ENCODE measurements around the gene EEIG2.

The EEIG2 gene

DNA sequence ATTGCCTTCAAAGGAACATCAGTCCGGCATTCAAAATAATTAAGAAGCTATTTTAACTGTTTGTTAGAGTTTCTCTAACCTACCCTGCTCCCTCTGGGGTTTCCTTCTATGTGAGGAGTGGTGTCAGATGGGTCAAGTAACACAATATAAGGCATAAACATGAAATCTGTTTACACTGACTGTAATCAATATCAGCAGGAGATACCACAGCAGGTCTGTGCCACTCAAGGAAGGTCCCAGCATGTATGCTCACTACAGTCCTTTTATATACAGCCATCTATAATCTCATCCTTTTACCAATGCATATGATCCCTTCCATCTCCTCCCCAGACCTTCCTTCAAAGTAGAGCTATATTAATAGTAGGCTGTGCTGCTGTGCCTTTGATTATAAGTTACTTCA lies 25.4 kb downstream of the EEIG2 start:
- no peak for DNase-seq

DNA sequence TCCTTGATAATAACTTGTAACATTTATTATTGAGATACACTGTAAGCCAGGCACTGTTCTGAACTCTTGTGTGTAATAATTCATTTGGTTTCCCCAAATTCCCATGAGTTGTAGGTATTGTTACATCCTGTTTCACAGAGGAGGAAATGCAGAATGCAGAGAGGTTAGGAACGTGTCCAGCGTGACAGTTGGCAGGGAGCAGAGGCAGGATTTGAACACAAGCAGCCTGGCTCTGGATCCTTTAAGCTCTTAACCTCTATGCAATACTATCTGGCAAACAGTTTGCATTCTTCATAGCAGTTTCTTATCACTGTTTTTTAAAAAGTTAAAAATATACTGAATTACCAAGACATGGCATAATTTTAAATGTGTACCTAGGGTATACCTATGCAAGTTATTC lies 30.5 kb downstream of the EEIG2 start:
- DNase-seq, result no peak

DNA sequence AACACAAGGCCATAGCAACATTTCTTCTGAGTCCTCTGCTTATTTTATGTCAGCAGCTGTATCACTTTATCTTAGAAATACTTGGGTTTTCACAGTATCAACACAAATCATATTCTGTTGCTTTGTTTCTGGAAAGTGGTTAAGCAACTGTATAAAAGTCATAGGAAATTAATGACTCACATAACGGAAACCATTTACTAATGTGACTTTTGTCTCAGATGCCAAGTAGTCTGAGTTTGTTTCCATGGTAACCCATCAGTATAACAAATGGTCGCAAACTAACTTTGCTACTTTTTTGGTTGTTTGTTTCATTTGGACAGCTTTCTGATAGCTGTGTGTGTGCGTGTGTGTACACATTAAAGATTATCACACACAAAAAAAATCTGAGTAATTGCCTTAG lies 31.1 kb downstream of the EEIG2 start:
- DNase-seq, result peak; percentile 90

DNA sequence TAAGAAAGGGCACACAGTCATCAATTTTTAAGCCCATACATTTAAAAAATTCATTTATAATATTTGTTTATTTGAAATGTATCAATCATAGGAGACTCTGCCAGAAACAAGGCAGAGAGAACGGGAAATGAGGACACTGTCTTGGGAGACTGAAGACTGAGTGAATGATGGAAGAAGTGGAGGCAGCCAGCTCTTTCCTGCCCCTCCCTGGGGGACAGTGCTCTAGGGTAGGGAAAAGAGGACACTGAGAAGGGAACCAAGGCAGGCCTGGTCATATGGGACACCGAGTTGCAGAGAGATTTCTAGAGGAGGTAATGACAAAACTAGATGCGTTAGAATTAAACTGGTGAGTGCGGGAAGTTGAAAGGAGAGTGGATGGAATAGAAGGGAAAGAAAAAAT lies 31.6 kb downstream of the EEIG2 start:
- DNase-seq, result no peak

DNA sequence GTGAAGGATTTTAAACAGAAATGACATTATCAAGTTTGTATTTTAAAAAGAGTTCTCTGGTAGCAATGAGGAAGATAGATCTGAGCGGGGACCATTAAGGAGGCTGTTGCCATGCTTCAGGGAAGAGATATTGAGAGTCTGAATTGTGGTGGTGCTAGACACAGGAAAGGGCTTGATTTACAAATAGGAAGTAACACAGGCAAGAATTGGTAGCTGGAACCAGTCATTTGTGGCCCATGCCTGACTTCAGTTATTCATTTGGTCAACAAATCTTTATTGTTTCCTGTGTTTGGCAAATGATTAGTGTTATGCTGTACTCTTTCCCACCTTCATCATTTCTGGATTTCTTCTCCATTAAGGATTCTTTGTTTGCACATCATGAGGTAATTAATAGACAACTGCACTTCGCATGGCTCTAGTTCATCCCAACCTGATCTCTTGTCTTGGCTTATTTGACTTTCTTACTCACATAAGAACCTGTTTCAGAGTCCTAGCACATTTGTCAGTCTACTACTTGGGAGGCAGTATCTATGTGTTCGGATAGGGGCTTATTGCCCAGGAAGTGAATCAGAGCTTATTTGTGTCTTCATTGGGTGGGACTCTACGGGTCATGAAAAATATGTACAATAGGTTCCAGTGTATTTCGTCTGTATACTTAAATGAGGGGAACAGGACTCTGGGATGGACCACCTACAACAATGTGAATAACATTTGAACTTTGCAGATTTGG lies 32.3 kb downstream of the EEIG2 start:
- peak; percentile 52 for DNase-seq

DNA sequence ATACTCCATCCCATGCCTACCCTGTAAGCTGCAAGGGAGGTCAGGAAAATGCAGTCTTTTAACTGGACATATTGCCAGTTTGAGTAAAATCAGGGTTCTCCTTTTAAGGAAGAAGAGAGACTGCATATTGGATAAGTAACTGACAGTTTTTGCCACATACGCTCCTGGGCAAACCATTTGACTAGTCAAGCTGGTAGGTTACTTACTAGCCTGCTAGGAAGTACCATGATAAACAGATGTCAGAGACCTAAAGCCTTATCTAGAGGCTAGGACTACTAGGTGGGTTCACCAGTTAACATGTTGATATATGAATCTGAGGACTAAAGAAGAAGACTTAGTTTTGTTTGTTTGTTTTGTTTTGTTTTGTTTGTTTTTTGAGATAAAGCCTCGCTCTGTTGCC lies 33.5 kb downstream of the EEIG2 start:
- no peak for DNase-seq

DNA sequence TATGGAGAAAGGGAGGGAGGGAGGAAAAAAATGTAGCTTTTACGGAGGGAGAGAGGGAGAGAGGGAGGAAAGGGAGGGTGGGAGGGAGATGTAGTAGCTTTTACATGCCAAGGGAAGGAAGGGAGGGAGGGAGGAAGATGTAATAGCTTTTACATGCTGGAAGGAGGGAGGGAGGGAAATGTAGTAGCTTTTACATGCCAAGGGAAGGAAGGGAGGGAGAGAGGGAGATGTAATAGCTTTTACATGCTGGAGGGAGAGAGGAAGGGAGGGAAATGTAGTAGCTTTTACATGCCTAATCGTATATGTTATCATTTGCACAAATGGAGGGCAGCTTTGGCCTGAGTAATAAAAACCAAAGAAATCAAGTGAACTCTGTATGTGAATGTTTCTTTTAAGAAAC lies 35.6 kb downstream of the EEIG2 start:
- DNase-seq, result peak; percentile 22

DNA sequence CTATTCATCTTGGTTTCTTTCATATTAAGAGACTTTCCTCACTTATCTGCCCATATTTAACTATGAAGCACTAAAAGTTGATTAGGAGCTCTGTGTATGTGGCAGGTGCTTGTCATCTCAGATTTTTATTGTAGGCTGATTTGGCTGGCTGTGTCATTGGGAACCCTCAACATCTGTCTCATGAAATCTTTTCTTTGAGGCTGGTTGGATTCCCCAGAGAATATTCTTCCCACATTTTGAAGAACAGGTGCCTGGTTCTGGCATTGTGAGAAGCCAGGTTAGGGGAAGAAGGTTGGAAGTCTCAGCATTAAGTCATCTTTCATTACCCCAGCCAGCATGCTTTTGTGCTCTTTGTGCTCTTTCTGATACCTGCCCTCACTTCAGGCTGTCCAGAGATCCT lies 37.1 kb downstream of the EEIG2 start:
- no peak for DNase-seq

DNA sequence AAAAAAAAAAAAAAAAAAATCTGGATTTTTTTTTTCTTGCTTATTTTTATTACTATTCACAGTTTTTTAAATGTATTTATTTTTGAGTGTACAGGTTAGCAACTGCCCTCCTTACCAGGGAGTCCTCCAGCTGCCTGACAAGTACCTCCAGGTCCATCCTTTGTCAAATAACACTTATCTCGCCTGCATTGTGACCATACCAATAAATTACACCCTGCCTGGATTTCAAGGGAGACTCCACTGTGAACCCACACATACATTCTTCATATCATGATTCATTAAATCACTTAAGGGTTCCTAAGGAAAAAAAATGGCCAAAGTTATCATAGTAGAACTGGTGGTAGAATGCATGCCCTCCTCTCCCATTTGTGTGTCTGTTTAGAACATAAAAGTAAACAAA lies 38.4 kb downstream of the EEIG2 start:
- DNase-seq, result no peak

DNA sequence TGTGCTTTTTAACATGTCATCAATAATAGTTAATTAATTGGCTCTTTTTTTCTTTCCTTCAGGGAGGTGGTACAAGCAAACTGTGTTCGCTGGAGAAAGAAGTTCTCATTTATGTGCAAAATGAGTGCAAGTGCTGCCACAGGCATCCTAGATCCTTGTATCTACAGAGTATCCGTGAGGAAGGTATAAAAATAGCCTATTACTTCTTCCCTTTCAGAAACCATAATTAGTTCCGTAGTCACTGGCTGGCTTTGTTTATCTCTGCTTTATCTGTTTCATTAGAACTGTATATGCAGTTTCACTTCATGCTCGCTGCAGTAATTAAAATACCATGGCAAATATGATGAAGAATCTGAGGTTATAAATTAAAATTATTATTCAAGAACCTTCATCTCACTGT lies 40.6 kb downstream of the EEIG2 start:
- no peak for DNase-seq

DNA sequence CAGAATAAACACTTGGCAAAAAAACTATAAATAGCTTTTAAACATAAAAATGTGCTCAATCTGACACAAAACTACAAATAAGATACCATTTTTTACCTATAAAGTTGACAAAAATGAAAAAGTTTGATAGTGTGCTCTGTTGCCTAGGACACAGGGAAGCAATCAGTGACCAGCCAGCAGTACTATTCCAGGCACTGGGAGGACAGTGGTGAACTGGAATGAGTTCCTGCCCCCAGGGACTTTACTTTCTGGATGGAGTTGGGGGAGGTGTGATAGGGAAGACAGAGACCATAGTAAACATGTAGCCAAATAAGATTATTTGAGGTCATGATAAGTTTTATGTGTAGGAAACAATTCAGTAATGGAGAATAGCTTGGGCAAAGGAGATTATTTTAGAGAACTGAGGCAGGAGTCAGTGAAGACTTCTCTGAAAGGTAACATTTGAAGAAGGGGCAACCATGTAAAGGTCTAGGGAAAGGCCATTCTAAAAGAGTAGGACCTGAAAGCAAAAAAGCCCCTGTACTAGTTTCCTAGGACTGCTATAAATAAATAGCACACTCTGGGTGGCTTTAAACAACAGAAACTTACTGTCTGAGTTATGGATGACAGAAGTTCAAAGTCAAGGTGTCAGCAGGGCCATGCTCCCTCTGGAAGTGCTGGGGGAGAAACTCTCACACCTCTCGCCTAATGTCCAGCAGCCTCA lies 42.0 kb downstream of the EEIG2 start:
- no peak for DNase-seq

DNA sequence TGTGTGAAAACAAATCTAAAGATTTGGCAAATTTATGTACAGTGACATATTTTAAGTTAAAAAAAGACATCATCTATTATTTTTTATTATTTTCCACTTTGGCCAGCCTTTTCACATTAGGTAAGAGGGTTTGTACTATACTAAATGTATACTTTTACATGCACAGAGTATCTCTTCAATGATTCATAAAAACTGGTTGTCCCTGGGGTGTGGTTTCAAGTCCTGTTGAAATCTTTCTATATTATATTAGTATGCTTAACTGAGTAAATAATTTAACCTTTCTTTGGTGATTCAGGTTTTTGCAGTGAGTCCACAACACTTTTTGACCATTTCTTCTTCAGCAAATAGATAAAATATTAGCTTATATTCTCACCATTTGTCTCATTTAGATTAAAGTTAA lies 45.7 kb downstream of the EEIG2 start:
- DNase-seq, result no peak

DNA sequence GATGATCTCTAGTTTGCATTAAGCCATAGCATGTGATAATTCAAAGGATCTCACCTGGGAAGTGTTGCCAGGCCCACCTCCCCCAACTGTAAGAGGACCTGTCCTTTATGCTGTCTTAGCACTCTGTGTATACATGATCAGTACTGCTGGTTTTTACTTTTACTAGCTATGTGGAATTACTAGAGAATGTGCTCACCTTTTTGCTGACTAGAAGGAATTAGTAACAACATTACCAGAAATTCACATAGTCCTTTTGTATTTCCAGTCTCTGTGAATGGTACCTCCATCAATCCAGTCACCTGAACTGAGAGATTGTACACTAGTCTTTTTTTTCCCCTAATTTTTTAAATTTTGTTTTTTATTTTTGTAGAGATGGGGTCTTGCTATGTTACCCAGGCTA lies 46.6 kb downstream of the EEIG2 start:
- no peak for DNase-seq

DNA sequence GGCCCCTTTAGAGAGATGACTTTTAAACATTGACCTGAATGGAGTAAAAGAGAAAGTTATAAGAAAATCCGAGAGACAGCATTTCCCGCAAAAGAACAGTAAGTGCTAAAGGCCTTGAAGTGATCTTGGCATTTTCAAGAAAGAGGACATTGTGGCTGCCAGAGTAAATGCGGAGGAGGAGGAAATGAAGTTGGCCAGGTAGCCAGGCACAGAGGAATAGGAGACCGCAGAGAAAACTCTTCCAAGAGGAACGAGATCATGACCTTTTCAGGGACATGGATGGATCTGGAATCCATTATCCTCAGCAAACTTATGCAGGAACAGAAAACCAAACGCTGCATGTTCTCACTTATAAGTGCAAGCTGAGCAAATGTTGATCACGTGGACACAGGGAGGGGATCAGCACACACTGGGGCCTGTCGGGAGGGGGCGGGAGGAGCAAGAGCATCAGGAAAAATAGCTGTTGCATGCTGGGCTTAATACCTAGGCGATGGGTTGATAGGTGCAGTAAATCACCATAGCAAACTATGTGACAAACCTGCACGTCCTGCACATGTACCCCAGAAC lies 49.7 kb downstream of the EEIG2 start:
- no peak for DNase-seq
